Trophoblast cell (in vitro differentiated cells and primary cell): ENCODE measurements around the gene SYPL2.

Experiments used
- DNase-seq, 2 donors: peaks; one replicate each; pipeline ENCODE4 v3.0.0-alpha.2; 2016
- H2AFZ ChIP-seq: 2 replicates; pipeline ENCODE4 v1.6.1; 2013; ENCODE audit warnings: low read length, moderate library complexity, mild to moderate bottlenecking; ENCODE audit not compliant: insufficient read depth, poor library complexity
- H2AK5ac ChIP-seq: 2 replicates; pipeline ENCODE4 v1.6.1; 2013; ENCODE audit warnings: mild to moderate bottlenecking, low read length
- H2BK120ac ChIP-seq: 2 replicates; pipeline ENCODE4 v1.6.1; 2013; ENCODE audit warnings: low read length, mild to moderate bottlenecking, moderate library complexity; ENCODE audit not compliant: insufficient read depth, poor library complexity
- H2BK12ac ChIP-seq: 2 replicates; pipeline ENCODE4 v1.6.1; 2013; ENCODE audit warnings: mild to moderate bottlenecking, low read length, moderate library complexity
- H2BK5ac ChIP-seq: 2 replicates; pipeline ENCODE4 v1.6.1; 2013; ENCODE audit warnings: low read length, low read depth, moderate library complexity, mild to moderate bottlenecking; ENCODE audit not compliant: poor library complexity
- H3K14ac ChIP-seq: 2 replicates; pipeline ENCODE4 v1.6.1; 2013; ENCODE audit warnings: mild to moderate bottlenecking, low read length
- H3K18ac ChIP-seq: 2 replicates; pipeline ENCODE4 v1.6.1; 2013; ENCODE audit warnings: mild to moderate bottlenecking, low read length
- H3K23ac ChIP-seq: 2 replicates; pipeline ENCODE4 v1.6.1; 2013; ENCODE audit warnings: low read length
- H3K27ac ChIP-seq: 2 replicates; pipeline ENCODE4 v1.5.1; 2013; ENCODE audit warnings: low read depth, mild to moderate bottlenecking, inconsistent platforms, low read length, moderate library complexity
- H3K27me3 ChIP-seq: 2 replicates; pipeline ENCODE4 v1.6.1; 2013; ENCODE audit warnings: inconsistent platforms, mild to moderate bottlenecking, low read length, moderate library complexity; ENCODE audit not compliant: insufficient read depth
- H3K36me3 ChIP-seq, 2 experiments: 1 replicate in 1 of 2; 2 replicates in 1 of 2; pipeline ENCODE4 v1.6.1; 2013; ENCODE audit warnings: low read length in 2 of 2, mild to moderate bottlenecking in 2 of 2, moderate library complexity in 1 of 2; ENCODE audit not compliant: insufficient read depth in 2 of 2, control insufficient read depth in 1 of 2
- H3K4ac ChIP-seq: 2 replicates; pipeline ENCODE4 v1.6.1; 2013; ENCODE audit warnings: low read depth, mild to moderate bottlenecking, low read length, moderate library complexity
- H3K4me1 ChIP-seq, 2 experiments: 1 replicate in 1 of 2; 2 replicates in 1 of 2; pipeline ENCODE4 v1.6.1; 2013; ENCODE audit warnings: low read length in 2 of 2, mild to moderate bottlenecking in 2 of 2, moderate library complexity in 1 of 2; ENCODE audit not compliant: insufficient read depth in 2 of 2, control insufficient read depth in 1 of 2
- H3K4me2 ChIP-seq: 2 replicates; pipeline ENCODE4 v1.6.1; 2013; ENCODE audit warnings: inconsistent platforms, mild to moderate bottlenecking, low read length, moderate library complexity
- H3K4me3 ChIP-seq: 2 replicates; pipeline ENCODE4 v1.5.1; 2013; ENCODE audit warnings: mild to moderate bottlenecking, low read depth, low read length, inconsistent platforms
- H3K79me1 ChIP-seq: one replicate; pipeline ENCODE4 v1.6.1; 2013; ENCODE audit warnings: low read length
- H3K79me2 ChIP-seq: 2 replicates; pipeline ENCODE4 v1.6.1; 2013; ENCODE audit warnings: low read length, mild to moderate bottlenecking; ENCODE audit not compliant: control insufficient read depth, insufficient read depth, poor library complexity
- H3K9ac ChIP-seq: 2 replicates; pipeline ENCODE4 v1.6.1; 2013; ENCODE audit warnings: mild to moderate bottlenecking, low read length
- H3K9me3 ChIP-seq: 2 replicates; pipeline ENCODE4 v1.6.1; 2013; ENCODE audit warnings: low read depth, mild to moderate bottlenecking, control low read depth, inconsistent platforms, low read length; ENCODE audit not compliant: insufficient read depth
- H4K12ac ChIP-seq: 2 replicates; pipeline ENCODE4 v1.6.1; 2013; ENCODE audit warnings: low read depth, mild to moderate bottlenecking, low read length, moderate library complexity
- H4K8ac ChIP-seq: 2 replicates; pipeline ENCODE4 v1.6.1; 2013; ENCODE audit warnings: low read depth, mild to moderate bottlenecking, low read length, moderate library complexity
- H4K91ac ChIP-seq: one replicate; pipeline ENCODE4 v1.6.1; 2013; ENCODE audit warnings: low read depth, mild to moderate bottlenecking, low read length, moderate library complexity
- WGBS: extraction: QIAGEN DNeasy Blood & Tissue Kit; methylation state at CpG from one replicate; pipeline ENCODE4 v1.1.7; 2013; ENCODE audit warnings: missing lambda C conversion rate; ENCODE audit not compliant: insufficient read length, insufficient coverage; ENCODE audit errors: extremely low coverage; 5-methylcytosine and 5-hydroxymethylcytosine counted together

SYPL2 gene

GRCh38 chr1:109508001-109508872, 41.9 kb downstream of the SYPL2 start:
- Histone ChIP-seq H3K79me2 (peaks cover 2% of the 10 kb centered on the region), H2AK5ac (no peak overlapping the region), H3K79me1 (no peaks in the 10 kb centered on the region), H3K4me1 (peaks cover 5 to 6% of the 10 kb centered on the region in 2 experiments), H3K27me3 (peaks cover 14% of the 10 kb centered on the region), H3K4me2 (no peak overlapping the region), H3K4ac (no peak overlapping the region), H2AFZ (no peak overlapping the region), H4K12ac (no peak overlapping the region), H3K23ac (peak overlapping the region; percentile 28), H4K8ac (no peak overlapping the region), H3K27ac (no peak overlapping the region), H2BK12ac (no peak overlapping the region), H3K4me3 (no peak overlapping the region), H2BK120ac (no peak overlapping the region), H3K36me3 (no peaks in the 10 kb centered on the region), H2BK5ac (no peak overlapping the region), H3K9me3 (peaks cover 7% of the 10 kb centered on the region), H3K14ac (no peak overlapping the region), H3K9ac (no peak overlapping the region), H4K91ac (no peak overlapping the region), H3K18ac (no peak overlapping the region)
- WGBS, result no CpG with 5 or more reads among the region's 25 CpGs
- DNase-seq, result no peak

DNA sequence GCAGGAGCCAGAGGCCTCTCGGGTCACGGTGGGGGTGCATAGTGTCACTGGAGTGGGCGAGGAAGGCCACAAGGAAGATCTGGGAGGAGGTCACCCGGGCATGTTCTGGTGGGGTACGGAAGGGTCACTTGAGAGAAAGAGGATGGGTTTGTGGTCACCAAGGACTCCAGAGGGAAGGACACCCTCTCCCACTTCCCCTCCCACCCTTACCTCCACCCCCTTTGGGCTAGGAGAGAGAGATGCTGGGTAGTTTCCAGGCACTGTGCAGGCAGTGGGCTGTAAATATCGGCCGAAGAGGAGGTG, 42.5 kb downstream of the SYPL2 start:
- Histone ChIP-seq H2AFZ (no peak overlapping the region), H3K23ac (no peak overlapping the region), H2AK5ac (no peak overlapping the region), H3K4ac (no peak overlapping the region), H3K79me2 (peaks cover 2% of the 10 kb centered on the region), H2BK12ac (no peak overlapping the region), H3K36me3 (no peaks in the 10 kb centered on the region), H3K79me1 (no peaks in the 10 kb centered on the region), H2BK120ac (no peak overlapping the region), H4K91ac (no peak overlapping the region), H2BK5ac (no peak overlapping the region), H3K14ac (no peak overlapping the region), H3K9ac (no peak overlapping the region), H4K12ac (no peak overlapping the region), H3K27ac (no peak overlapping the region), H4K8ac (no peak overlapping the region), H3K9me3 (peaks cover 7% of the 10 kb centered on the region), H3K27me3 (peaks cover 14% of the 10 kb centered on the region), H3K18ac (no peak overlapping the region), H3K4me3 (no peak overlapping the region), H3K4me2 (peak overlapping the region; percentile 99), H3K4me1 (peaks cover 5 to 6% of the 10 kb centered on the region in 2 experiments)
- no peak for DNase-seq
- WGBS, result no CpG with 5 or more reads among the region's 7 CpGs

- WGBS, result no CpG with 5 or more reads among the region's 100 CpGs
- no peak within 1 kb of the TSS for H4K12ac ChIP-seq
- peaks cover 5 to 6% of the 10 kb centered on the region in 2 experiments for H3K4me1 ChIP-seq
- H3K14ac ChIP-seq, result no peak within 1 kb of the TSS
- H3K27ac ChIP-seq, result no peak within 1 kb of the TSS
- peak; percentile 17 to 53 for DNase-seq
- no peaks in the 10 kb centered on the region for H3K79me1 ChIP-seq
- H3K27me3 ChIP-seq, result peaks cover 14% of the 10 kb centered on the region
- no peak within 1 kb of the TSS for H2BK5ac ChIP-seq
- H4K91ac ChIP-seq, result no peak within 1 kb of the TSS
- H3K9me3 ChIP-seq, result peaks cover 7% of the 10 kb centered on the region
- H3K4ac ChIP-seq, result no peak within 1 kb of the TSS
- H3K36me3 ChIP-seq, result no peaks in the 10 kb centered on the region
- no peak within 1 kb of the TSS for H3K18ac ChIP-seq
- H4K8ac ChIP-seq, result no peak within 1 kb of the TSS
- H3K79me2 ChIP-seq, result peaks cover 2% of the 10 kb centered on the region
- H3K9ac ChIP-seq, result peak within 1 kb of the TSS; percentile 71
- no peak within 1 kb of the TSS for H2BK120ac ChIP-seq
- H2AK5ac ChIP-seq, result no peak within 1 kb of the TSS
- H3K23ac ChIP-seq, result no peak within 1 kb of the TSS
- peak within 1 kb of the TSS; percentile 82 for H3K4me3 ChIP-seq
- no peak within 1 kb of the TSS for H2BK12ac ChIP-seq
- H2AFZ ChIP-seq, result peak within 1 kb of the TSS; percentile 32
- peak within 1 kb of the TSS; percentile 99 for H3K4me2 ChIP-seq
Observed at GRCh38 chr1:109509176-109510134, 43.1 kb downstream of the SYPL2 start, which contains the start of gene AMIGO1. AMIGO1 (minus strand) TSS chr1:109509727; CDS start chr1:109508912, 815 bp downstream.

DNA sequence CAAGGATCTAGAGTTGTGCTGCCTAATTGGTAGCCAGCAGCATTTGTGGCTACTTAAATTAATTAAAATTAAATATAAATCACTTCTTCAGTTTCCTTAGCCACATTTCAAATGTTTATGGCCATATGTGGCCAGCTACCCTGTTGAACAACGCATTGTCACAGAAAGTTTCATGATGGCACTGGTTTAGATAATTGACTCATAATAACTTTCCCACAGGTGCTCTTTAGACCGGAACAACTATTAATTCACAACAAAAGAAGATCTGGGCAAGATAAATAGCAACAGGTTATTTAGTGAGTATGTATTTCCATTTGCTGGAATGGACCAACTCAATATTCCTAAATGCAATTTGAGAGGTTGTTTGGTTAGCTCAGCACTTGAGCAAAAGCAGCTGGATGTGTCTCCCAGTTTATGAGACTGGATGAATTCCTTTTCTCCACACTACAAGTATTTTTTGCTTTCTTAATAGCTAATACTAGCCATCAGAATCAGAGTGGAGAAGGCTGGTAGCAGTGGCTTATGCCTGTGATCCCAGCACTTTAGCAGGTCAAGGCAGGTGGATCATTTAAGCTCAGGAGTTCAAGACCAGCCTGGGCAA, 46.9 kb downstream of the SYPL2 start:
- Histone ChIP-seq H3K18ac (no peak overlapping the region), H2BK120ac (no peak overlapping the region), H3K27me3 (peaks cover 13% of the 10 kb centered on the region), H3K79me1 (no peaks in the 10 kb centered on the region), H3K4me3 (no peak overlapping the region), H4K12ac (no peak overlapping the region), H3K23ac (no peak overlapping the region), H4K91ac (no peak overlapping the region), H3K9ac (no peak overlapping the region), H2AFZ (no peak overlapping the region), H2AK5ac (no peak overlapping the region), H3K27ac (no peak overlapping the region), H2BK5ac (no peak overlapping the region), H3K14ac (no peak overlapping the region), H4K8ac (no peak overlapping the region), H3K9me3 (no peaks in the 10 kb centered on the region), H3K79me2 (peaks cover 2% of the 10 kb centered on the region), H3K36me3 (no peaks in the 10 kb centered on the region), H2BK12ac (no peak overlapping the region), H3K4me2 (no peak overlapping the region), H3K4me1 (peaks cover 6 to 7% of the 10 kb centered on the region in 2 experiments), H3K4ac (no peak overlapping the region)
- WGBS, result no CpG with 5 or more reads among the region's 2 CpGs
- DNase-seq, result no peak
